ENCODE results near the gene SWT1.
"Not testable (repeated sequence)": the region's sequence is repeated elsewhere in the genome, so short reads cannot be mapped to it uniquely, and the experiment has no call there.

SWT1 gene

GRCh38 chr1:185319139-185319475, 162.1 kb downstream of the SWT1 start:
- DNase-seq (ENCODE audit: low spot score) = no peak

DNA sequence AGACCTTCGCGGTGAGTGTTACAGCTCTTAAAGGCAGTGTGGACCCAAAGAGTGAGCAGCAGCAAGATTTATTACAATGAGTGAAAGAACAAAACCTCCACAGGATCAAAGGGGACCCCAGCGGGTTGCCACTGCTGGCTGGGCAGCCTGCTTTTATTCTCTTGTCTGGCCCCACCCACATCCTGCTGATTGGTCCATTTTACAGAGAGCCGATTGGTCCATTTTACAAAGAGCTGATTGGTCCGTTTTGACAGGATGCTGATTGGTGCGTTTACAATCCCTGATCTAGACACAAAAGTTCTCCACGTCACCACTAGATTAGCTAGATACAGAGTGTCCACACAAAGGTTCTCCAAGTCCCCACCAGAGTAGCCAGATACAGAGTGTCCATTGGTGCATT, 164.1 kb downstream of the SWT1 start:
- DNase-seq (ENCODE audit: low spot score) = not testable (repeated sequence)

- DNase-seq (ENCODE audit: low spot score) = not testable (repeated sequence)
Measured at GRCh38 chr1:185321653-185322221, 164.8 kb downstream of the SWT1 start.

- no peak for DNase-seq (ENCODE audit: low spot score)
Measured at GRCh38 chr1:185322636-185323035, 165.7 kb downstream of the SWT1 start.

DNA sequence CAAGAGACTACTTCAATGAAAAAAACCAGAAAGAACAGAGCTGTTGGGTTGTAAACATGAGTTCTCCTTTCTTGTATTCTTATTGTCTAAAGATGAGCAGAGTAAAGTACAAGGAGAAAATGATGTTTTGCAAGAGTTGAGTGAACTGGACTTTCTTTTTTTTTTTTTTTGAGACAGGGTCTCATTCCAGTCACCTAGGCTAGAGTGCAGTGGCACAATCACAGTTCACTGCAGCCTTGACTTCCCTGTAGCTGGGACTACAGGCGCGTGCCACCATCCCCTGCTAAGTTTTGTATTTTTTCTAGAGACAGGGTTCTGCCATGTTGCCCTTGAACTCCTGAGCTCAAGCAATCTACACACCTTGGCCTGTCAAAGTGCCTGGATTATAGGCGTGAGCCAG, 167.2 kb downstream of the SWT1 start:
- no peak for DNase-seq (ENCODE audit: low spot score)

DNA sequence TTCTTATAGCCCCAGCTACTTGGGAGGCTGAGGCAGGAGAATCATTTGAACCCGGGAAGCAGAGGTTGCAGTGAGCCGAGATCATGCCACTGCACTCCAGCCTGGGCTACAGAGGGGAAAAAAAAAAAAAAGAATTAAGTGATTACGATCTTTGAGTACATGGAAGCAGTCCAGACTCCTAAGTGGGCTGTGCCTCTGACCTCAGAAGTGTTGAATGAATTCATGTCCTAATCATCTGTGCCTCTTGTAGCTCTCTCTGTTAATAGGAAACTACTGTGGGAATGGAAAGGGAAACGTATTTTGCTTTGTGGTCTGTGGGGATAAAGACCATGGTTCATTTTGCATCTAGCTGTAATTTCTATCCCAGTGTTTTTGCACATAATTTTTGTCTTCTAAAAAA, 168.4 kb downstream of the SWT1 start:
- DNase-seq (ENCODE audit: low spot score) = no peak

- DNase-seq (ENCODE audit: low spot score) = no peak
Measured at GRCh38 chr1:185328255-185328654, 171.3 kb downstream of the SWT1 start.

- no peak for DNase-seq (ENCODE audit: low spot score)
Measured at GRCh38 chr1:185334182-185334581, 177.2 kb downstream of the SWT1 start.

- no peak for DNase-seq (ENCODE audit: low spot score)
Measured at GRCh38 chr1:185337246-185337645, 180.3 kb downstream of the SWT1 start.

DNA sequence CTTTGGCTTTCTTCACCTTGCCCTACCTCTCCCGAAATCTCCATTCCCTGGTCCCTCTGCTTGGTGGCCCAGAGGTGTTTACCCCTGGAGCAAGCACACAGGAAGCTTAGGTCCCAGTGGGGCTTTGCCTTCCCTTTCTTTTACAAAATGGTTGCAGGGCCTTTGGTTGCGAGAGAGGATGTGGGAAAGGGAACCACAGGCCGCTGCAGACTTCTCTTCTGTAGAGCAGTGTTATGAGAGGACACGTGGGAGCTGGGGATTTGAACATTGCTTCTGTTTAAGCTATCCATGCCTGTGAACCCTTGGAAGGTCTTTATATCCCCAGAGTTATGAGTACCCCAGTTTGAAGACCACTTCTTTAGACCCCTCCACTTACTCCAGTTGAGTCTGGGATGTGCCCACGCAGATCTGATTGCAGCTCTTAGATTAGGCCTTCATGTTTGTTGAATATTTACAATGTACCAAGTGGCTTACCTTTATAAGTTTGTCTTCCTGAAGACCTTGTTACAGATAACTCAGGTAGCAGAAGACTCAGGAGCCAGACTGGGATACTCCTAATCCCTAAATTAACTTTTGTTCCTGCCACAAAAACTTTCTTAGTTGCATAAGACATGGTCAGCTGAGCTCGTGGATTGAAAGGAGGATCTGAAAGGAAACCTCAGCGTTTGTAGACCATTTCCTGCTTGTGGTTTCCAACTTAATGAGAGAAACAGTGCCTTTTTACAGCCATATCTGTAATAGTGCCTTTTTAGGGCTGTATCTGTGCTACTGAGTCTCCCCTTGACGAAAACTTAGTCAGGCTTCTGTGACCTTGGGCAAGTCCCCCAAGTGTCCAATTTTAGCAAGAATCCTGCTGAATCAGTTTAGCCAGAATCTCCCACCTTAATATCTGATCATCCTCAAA, 182.0 kb downstream of the SWT1 start:
- DNase-seq (ENCODE audit: low spot score) = peak; percentile 36

DNA sequence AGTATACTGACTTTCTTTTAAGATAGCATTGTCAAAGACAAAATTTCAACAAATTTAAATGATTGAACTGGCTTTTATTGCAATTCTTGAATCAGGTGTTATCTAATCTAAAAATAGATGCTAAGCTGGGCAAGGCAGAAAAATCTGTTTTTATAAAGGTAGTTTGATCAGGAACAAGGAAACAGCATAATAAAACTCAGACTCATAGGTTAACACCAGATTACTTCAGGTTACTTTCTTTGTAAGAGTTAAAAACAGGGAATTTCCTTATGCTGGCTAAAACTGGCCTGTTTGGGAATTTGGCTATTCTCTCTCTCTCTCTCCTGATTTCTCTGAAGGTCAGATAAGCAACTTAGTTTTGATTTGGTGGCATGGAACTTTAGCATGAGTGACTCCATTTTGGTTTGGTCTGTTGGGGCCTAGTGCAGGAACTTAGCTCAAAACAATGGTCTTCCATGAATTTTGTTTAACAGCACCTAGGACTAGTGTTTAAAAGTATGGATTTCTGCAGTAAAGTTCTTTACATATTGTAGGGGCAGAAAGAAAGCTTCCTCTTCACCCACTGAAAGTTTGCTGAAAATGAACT, 184.3 kb downstream of the SWT1 start:
- no peak for DNase-seq (ENCODE audit: low spot score)
